Pancreas (tissue), 10 donors: Measurements from ENCODE around the gene CD44. TPM values are rescaled to one million over a fixed set of nuclear protein-coding genes. Genes with fewer than 3 reads are reported as not detected.
A peak's percentile ranks its signal among the peaks of the same experiment; 100 is the strongest.

Experiments used
- ATAC-seq, 4 donors: fragments of 200-7000 bp; cut with Tn5 transposase; one replicate each; pipeline versions ENCODE4 v1.8.0 to v1.9.1; 2020; ENCODE audit warnings: mild to moderate bottlenecking in 4 of 4, moderate library complexity in 4 of 4
- DNase-seq, 6 donors: peaks; one replicate each; pipeline ENCODE4 v3.0.0-alpha.2; 2020
- FAIRE-seq: peaks from 2 replicates; lab custom pipeline; 2012; peaks lifted over from hg19 to GRCh38; lab: Jason Lieb, UNC
- H3K27ac ChIP-seq, 4 donors: fragments of 200-600 bp; sonication (generic); 1 replicate in 3 of 4; 2 replicates in 1 of 4; pipeline versions ENCODE4 v1.5.0 to v1.8.0; 2020
- H3K27me3 ChIP-seq, 4 donors: fragments of 200-600 bp; one replicate each; pipeline ENCODE4 v1.8.0; 2021
- H3K36me3 ChIP-seq, 3 donors: fragments of 200-600 bp; sonication (generic) in 1 of 3; one replicate each; pipeline versions ENCODE4 v1.5.0 to v1.8.0; 2020 to 2021
- H3K4me1 ChIP-seq, 3 donors: fragments of 200-600 bp; one replicate each; pipeline ENCODE4 v1.8.0; 2021
- H3K4me3 ChIP-seq, 4 donors: fragments of 200-600 bp; sonication (generic) in 2 of 4; one replicate each; pipeline versions ENCODE4 v1.5.0 to v1.8.0; 2020 to 2021
- H3K9me3 ChIP-seq, 4 donors: fragments of 200-600 bp; one replicate each; pipeline ENCODE4 v1.8.0; 2021
- CTCF ChIP-seq, 4 donors: fragments of 200-600 bp; sonication (generic) in 3 of 4; IDR thresholded peaks; one replicate each; pipeline versions ENCODE4 v1.5.0 to v1.8.0; 2021; ENCODE audit warnings: antibody characterized with exemption in 4 of 4
- WGBS, 2 donors: extraction: QIAGEN DNeasy Blood & Tissue Kit; methylation state at CpG; one replicate each; pipeline ENCODE4 v1.1.7; 2013; 5-methylcytosine and 5-hydroxymethylcytosine counted together
- intact Hi-C, 3 donors: fragments of 100-400 bp; cut with DNase I; formaldehyde crosslinking; loops; one replicate each; pipeline versions ENCODE4 v1.11.1 to v1.14.2; 2022
- polyA plus RNA-seq, 2 donors: library from polyadenylated mRNA; stranded (reverse); fragments of 200-250 nt; gene quantifications; one replicate each; pipeline ENCODE4 v1.2.3, GENCODE V29; 2013
- total RNA-seq, 6 donors: library from RNA; stranded (reverse); fragmentation: NEBNext Ultra II Directional in 4 of 6; extraction: Animal tissue kit (Norgen Biotek cat#: 25700) in 4 of 6; gene quantifications; one replicate each; pipeline versions ENCODE4 v1.2.1 to v1.2.4, GENCODE V29; 2021 to 2023
- donor health status: healthy with polysubstance abuse.
- donor health status: DM: no; HTN: no; CAD: no; lungs with moderate emphysema.
- donor health status: DM: no; HTN: no; CAD: no.
- donor health status: control.
- donor health status: control.
- donor health status: Bipolar disorder and iron deficiency.
- donor health status: DM: yes; HTN: yes; CAD: no.
- donor health status: DM: no; HTN: no; CAD: no.
- donor health status: DM: no; HTN: no; CAD: no.
- donor health status: DM: yes; HTN: yes; CAD: no.

The CD44 gene
- total and polyA plus RNA-seq, 8 donors: 133 to 677 (median 375) TPM

- TF ChIP-seq CTCF (IDR thresholded peaks at IDR 0.05): no peak
- 73 to 86% methylated on average over 2 of the region's 2 CpGs for WGBS, 2 donors
- H3K36me3 ChIP-seq: no peaks in the 10 kb centered on the region
- no peaks in the 10 kb centered on the region for H3K9me3 ChIP-seq
- no peaks in the 10 kb centered on the region for H3K27me3 ChIP-seq
- ATAC-seq (no peak), FAIRE-seq (no peak), DNase-seq (no peak)
- peak overlapping the region in 1 of 4 donors; percentile 6 for H3K27ac ChIP-seq
- H3K4me3 ChIP-seq: no peak overlapping the region
- intact Hi-C loops: no loop called here
- H3K4me1 ChIP-seq: peaks cover 20 to 58% (median 29%) of the 10 kb centered on the region in 3 donors
Measured at GRCh38 chr11:35163209-35163608, 24.2 kb downstream of the CD44 start.

GRCh38 chr11:35163702-35164496, 24.9 kb downstream of the CD44 start:
- WGBS, 2 donors: 25 to 30% methylated on average over 3 of the region's 3 CpGs
- no peaks in the 10 kb centered on the region for H3K27me3 ChIP-seq

GRCh38 chr11:35165030-35165422, 26.1 kb downstream of the CD44 start:
- no peak for ATAC-seq
- H3K27ac ChIP-seq: no peak overlapping the region
- no peaks in the 10 kb centered on the region for H3K27me3 ChIP-seq
- intact Hi-C loops: no loop called here
- H3K4me1 ChIP-seq: peaks cover 20 to 49% (median 29%) of the 10 kb centered on the region in 3 donors
- H3K4me3 ChIP-seq: no peak overlapping the region
- TF ChIP-seq CTCF (IDR thresholded peaks at IDR 0.05): no peak
- H3K36me3 ChIP-seq: no peaks in the 10 kb centered on the region
- WGBS, 2 donors: 92% methylated on average over 1 of the region's 1 CpG
- FAIRE-seq: no peak
- no peaks in the 10 kb centered on the region for H3K9me3 ChIP-seq
- no peak for DNase-seq

More at GRCh38 chr11:35163702-35164496, 24.9 kb downstream of the CD44 start:
- peak in 2 of 4 donors; percentile 16 to 31 for ATAC-seq
- Histone ChIP-seq H3K9me3 (no peaks in the 10 kb centered on the region), H3K27ac (peak overlapping the region in 1 of 4 donors; percentile 6), H3K4me1 (peaks cover 20 to 52% (median 29%) of the 10 kb centered on the region in 3 donors), H3K36me3 (no peaks in the 10 kb centered on the region), H3K4me3 (no peak overlapping the region)
- DNase-seq: no peak
- intact Hi-C loops: no loop called here
- TF ChIP-seq CTCF (IDR thresholded peaks at IDR 0.05): no peak
- FAIRE-seq: no peak

- DNase-seq (no peak), FAIRE-seq (no peak)
Measured at GRCh38 chr11:35165423-35166368, 26.7 kb downstream of the CD44 start.

More at GRCh38 chr11:35165423-35166368, 26.7 kb downstream of the CD44 start:
- H3K27ac ChIP-seq: peak overlapping the region in 1 of 4 donors; percentile 29
- H3K4me3 ChIP-seq: no peak overlapping the region
- WGBS, 2 donors: 65 to 71% methylated on average over 8 of the region's 8 CpGs
- H3K9me3 ChIP-seq: no peaks in the 10 kb centered on the region
- intact Hi-C loops: no loop called here
- TF ChIP-seq CTCF (IDR thresholded peaks at IDR 0.05): no peak
- peak in 3 of 4 donors; percentile 20 to 34 (median 21) for ATAC-seq
- H3K36me3 ChIP-seq: no peaks in the 10 kb centered on the region
- H3K4me1 ChIP-seq: peaks cover 20 to 53% (median 29%) of the 10 kb centered on the region in 3 donors
- no peaks in the 10 kb centered on the region for H3K27me3 ChIP-seq
